HG03196 (cell line): ENCODE results near the gene ZNF593OS.

Experiments
- ATAC-seq: cut with Tn5 transposase; IDR thresholded peaks from one replicate; pipeline ENCODE4 v1.9.1; 2021; ENCODE audit not compliant: unreplicated experiment

The ZNF593OS gene

DNA sequence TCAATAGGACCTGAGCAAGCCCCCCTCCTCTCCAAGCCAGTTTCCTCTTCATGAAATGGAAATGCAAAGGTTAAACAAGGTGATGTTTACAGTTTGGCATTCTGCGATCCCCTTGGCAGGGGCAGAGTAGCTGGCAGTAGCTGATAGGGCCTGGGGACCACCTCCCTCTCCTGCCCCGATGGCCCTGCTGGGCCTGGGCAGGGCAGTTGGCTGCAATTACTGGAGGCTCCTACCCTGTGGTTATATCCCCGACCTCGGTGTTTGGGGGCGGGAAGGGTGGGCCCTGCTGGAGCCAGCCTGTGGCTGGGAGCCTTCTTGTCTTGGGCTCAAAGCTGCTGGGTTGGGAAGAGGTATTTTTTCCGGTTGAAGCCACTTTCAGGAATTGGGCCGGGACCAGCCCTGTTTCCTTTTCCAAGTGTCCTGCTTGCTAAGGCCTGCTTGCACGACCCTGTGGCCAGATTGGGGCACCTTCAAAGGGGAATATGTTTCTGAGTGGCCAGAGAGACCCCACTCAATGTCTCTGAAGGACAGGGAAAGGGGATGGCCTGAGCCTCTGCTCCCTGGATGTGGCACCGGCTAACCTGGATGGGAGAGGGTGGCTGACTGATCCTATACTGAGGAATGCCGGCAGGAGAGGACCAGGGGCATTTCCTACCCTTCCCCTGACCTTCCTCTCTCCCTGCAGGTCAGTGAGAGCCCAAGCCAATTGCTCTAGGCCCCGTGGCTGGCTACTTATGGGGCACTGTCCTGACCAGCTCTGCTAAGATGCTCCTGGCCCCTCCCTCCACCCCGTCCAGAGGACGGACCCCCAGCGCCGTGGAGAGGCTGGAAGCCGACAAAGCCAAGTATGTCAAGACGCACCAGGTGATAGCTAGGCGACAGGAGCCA lies 10.9 kb downstream of the ZNF593OS start:
- no peak for ATAC-seq

DNA sequence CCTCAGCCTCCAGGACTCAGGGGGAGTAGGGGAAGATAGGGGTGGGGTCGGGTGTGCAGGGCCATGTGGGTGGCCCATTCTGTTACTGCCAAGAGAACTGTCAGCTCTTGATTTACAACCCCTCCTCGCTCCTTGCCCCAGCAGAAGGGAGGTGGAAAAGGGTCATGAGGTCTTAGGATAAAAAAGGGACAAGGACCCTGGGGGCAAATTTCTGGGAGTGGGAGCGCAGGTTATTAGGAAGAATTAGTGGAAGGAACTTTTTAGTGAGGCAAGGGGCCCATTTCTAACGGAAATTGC lies 11.9 kb downstream of the ZNF593OS start:
- no peak for ATAC-seq

DNA sequence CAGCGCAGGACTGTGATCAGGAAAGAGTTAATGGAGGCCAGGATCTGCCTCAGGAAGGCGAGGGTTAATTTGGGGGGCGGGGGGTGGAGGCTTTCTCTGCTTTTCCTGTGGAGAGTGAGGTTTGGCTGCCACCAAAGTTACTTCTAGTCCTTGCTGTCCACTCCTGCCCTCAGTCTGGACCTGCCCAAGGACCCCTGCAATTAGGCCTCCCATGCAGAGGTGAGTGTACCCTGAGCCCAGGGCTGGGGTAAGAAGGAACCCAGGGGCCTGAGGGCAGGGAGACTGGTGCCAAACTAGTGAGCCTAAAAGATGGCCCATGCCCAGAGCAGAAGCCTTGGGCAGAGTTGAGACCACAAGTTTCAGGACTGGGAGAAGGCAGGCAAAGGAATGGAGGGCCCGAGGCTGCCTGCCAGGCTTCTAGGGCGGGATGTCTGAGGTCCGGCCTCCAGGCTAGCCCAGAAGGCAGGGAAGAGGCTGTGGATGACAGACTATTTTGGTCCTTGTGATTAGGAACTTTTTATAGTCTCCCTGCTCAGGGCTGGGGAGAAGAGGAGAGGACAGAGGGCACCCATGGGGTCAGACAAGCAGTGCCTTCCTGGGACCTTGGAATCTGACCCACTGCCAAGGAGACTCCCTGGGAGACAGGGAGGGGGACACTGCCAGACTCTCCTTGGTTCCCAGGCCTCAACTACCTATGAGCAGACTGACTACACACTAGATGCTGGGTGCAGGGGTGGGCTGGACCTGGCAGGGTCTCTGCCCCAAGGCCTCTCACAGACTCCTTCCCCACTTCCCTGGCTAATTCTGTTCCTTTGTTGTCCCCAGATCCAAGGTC lies 12.5 kb downstream of the ZNF593OS start, which contains the start of gene FAM110D:
FAM110D (plus strand) TSS at position 172 of the 835 bp plus-strand sequence. CDS start 2,213 bp downstream, outside the sequence.
- no peak for ATAC-seq

DNA sequence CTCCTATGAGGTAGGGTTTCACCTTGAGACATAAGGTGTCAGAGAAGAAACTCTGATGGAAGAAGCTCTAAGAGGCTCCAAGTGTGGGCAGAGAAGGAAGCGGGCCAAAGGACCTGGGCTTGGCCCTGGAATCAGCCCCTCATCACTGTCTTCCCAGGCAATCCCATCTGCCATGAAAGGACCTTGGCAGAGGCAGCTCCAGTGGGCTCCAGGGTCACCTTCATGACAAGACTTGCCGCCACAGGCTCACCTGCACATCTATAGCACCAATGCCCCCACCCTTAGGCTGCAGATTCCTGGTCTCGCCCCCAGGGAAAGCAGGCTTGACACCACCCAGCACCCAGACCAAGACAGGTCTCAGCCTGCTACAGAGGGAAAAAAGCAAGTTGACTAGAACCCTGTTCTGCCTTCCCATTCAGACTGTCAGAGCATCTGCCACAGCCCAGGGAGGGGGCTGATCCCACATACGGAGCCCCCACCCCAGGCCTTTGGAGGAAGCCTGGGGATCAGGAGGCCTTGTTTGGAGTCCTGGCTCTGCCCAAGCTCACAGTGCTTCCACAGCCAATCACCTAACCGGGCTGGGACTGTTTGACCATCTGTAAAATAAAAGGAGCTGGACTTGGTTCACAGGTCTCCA lies 13.2 kb downstream of the ZNF593OS start:
- no peak for ATAC-seq

DNA sequence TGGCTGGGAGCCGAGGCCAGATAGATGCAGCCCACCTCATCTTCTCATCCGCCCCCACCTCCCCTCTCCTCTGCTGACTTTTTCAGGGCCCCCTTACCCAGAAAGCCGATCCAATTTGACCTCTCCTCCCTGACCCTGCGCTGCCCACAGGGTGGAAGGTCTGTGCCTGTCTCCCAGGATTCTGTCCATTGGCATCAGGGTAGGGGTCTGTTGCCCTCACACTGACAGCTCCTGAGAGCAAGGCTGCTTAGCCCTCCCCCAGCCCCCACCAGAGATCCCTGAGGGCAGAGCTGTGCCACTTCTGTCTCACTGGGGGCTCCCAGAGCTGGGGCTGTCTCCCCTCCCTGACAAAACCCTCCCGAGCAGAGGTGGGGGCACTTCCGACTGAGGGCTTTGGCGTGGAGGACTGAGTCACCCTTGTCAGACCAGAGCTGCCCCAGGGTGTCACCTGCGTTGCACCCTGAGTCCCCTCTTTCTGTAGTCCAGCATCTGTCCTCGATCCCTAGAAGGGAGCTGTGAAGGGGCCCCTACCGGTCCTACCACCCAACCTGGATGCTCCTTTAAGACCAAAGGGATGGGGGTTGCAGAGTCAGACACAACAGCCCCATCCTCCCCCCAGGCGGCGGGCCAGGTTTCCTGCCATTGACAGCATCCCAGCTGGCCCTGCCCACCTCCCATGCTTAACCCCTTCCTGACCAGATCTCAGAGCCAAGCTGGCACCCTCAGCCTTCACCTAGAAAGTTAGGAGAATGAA lies 15.2 kb downstream of the ZNF593OS start:
- ATAC-seq = no peak

DNA sequence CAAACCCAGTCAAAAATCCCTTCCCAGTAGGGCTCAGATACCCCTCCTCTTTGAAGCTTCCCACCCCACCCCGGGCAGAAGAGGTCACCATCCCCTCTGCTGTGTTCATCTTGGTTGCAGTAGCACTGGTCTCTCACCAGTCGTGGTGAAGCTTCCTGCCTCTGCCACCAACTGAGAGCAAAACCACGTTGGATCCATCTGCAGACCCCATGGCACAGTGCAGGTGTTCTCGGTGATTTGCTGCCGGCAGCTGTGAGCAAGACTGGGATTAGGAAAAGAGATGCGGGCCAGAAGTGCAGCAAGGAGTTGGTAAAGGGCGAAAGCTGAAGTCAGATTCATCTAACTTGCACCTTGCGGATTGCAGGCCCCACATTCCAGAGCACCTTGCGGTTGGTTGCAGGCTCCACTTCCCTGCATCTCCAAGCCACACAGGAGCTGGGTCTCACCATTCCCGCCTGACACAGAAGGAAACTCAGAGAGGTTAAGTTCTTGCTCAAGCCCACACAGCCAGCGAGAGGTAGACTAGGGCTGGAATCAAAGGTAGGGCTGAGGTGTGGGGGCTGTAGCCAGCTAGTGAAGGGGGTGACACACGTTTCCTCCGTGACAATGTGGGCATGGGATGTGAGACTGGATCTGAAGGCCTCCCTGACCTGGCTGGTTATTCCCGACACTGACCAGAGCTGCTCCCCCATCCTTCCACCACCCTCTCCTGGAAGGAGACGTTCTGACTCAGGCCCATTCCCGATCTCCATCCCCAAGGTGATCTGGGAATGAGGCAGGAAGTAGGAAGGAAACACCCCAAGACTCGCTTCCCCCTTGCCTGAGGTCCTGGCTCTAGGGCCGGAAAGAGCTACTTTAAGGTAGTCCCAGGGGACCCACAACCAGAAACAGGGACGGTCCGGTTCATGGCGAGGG lies 16.0 kb downstream of the ZNF593OS start:
- no peak for ATAC-seq

DNA sequence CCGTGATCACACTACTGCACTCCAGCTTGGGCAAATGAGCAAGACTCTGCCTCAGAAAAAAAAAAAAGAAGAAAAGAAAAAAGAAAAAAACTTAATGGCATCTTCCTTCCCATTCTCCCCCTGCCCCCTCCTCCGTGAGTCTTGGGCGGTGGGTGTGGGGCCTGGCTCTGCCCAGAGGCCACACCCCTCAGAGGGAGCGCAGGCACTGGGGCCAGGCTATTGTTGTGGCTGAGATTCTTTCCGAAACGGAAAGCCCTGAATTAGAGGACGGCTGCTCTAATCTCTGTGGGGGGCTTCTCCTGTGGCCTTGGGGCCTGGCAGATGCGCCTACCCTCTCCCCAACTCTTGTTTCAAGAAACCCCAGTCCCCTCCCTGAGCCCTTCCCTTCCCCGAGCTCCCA lies 16.9 kb downstream of the ZNF593OS start:
- ATAC-seq = no peak

DNA sequence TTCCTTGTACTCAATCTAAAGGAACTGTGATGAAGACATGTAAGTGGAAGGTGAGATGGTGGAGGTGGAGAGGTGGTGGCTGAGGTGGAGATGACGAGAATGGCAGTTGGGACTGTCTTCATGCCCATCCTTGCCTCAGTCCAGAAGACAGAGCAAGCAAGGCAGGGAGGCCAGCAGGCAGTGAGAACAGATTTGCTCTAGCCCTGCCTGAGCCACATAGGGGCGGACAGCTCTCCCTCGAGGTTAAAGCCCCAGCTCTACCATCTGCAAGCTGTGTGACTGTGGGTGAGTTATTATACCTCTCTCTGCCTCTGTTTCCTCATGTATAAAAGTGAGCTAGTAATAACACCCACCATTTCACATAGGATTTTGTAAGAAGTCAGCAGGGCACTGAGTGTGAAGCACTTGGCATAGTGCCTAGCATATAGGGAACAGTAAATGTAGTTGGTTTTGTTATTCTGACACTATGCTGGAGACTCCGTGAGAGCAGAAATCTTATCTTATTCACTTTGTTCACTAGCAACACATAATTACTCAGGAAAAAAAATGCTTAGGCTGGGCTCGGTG lies 17.6 kb downstream of the ZNF593OS start:
- ATAC-seq = no peak

DNA sequence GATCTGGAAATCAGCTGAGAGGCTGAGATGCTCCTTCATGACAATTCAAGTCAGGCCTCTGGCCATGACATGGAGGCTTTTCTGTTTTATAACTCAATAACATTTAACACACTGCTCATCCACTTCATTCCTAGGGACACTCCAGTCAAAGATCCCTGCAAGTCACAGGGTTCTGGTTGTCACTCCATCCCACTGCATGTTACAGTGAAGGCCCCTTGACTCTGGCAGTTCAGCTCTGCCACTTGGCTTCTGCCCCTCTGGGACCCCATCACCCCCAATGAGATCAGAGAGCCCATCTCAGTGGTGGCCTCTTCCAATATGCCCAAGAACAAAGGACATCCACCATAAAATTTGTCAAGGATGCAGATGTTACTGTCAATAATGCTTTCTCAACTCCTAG lies 22.7 kb downstream of the ZNF593OS start:
- ATAC-seq = no peak

DNA sequence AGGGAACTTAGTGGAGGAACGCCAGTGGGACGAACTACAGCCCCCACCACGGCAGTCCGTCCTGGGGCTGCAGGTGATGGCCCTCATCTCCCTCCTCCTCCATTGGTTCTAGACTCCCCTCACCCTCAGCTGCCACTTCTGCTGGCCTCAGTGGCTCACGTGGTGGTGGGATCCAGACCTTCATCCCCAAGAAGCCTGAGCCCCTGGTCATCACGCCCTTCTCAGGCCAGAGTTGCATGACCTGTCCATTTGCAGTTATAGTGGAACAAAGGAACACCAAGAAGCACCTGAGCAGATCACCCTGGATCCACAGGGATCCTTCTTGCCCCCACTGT lies 25.7 kb downstream of the ZNF593OS start:
- ATAC-seq = no peak

DNA sequence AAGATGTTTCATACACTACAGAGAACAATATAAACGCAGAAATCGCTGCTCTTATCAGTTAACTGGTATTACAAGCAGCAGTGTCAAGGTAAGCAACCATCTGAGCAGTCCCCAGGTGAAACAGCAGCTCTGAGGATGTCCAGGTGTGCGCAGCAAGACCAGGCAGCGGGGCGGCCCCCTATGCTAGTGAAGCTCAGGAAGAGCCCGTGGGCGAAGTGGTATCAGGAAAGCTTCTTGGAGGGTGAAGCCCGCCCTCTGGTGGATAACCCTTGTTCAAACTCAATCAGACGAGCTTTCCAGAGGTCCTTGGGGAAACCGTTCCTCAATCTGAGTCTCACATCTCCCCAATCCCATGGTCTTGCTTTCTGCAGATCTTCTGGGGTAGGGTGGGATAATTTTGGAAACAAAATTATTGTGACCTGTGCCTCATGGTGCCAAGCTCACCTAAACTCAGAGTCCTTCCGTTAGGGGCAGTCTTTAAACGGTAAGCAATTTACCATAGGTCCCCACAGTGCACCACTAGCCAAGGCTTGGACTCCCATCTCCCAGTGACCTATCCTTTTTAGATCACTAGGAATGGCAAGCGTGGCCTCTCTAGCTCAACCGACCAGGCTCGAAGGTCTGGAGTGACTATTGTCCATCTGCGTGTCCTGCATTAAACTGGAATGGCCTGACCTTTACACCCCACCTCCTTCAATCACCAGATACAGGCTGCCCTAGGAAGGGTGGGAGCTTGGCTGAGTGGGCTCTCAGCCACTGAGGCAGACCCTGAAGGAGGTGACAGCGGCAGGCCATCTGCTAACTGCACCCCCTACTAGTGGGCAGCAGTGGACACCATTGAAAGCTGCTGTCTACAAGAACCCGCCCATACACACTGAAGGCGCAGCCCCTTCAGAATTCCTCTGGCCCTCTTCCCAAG lies 26.3 kb downstream of the ZNF593OS start:
- ATAC-seq = no peak

DNA sequence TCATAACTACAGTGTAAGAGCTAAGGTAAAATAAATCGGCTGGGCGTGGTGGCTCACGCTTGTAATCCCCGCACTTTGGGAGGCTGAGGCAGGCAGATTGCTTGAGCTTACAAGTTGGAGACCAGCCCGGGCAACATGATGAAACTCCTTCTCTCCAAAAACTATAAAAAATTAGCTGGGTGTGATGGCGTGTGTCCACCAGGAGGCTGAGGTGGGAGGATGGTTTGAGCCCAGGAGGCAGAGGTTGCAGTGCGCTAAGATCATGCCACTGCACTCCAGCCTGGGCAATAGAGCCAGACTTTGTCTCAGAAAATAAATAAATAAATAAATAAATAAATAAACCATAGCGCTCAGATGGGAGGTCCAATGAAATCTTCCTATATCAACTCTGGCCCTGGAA lies 29.5 kb downstream of the ZNF593OS start:
- ATAC-seq = no peak

DNA sequence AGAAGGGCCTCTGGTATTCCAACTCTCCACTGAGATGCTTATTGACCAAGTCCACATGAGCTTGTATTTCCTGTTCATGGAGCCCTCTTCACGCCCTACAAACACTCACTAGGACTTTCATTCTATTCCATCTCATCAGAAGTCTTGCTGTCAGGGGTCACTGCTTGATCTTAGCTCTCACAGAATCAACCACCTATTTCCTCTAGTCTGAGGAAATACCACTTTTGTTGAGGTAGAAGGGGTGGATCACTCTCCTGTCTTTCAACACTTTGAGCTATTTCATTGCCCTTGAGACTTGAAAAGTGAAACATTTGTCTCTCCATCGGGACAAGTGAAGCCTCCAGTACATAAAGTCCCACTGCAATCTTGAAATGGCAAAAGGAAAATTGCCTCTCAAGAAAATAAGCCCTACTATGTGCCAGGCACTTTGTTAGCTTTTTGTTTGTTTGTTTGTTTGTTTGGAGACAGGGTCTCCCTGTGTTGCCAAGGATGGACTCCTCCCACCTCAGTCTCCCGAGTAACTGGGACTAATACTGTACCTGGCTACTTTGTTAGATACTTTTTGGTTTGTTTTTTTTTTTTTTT lies 32.6 kb downstream of the ZNF593OS start:
- no peak for ATAC-seq

DNA sequence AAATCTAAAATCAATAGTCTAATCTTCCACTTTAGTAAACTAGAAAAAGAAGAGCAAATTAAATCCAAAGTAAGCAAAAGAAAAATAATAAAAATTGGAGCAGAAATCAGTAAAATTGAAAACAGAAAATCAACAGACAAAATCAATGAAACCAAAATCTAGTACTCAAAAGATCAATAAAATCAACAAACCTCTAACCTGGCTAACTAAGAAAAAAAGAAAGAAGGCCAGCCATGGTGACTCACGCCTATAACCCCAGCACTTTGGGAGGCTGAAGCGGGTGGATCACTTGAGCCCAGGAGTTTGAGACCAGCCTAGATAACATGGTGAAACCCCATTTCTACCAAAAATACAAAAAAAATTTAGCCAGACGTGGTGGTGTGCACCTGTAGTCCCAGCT lies 37.2 kb downstream of the ZNF593OS start:
- no peak for ATAC-seq

DNA sequence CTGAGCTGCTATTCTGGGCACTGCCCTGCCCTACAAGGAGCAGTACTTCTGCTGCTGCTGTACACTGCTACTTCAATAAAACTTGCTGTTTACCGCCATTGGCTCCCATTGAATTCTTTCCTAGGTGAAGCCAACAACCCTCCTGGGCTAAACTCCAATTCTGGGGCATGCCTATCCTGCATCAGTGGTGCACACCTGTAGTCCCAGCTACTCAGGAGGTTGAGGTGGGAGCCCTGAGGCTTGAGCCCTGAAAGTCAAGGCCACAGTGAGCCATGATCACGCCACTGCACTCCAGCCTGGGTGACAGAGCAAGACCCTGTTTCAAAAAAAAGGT lies 38.8 kb downstream of the ZNF593OS start:
- ATAC-seq = no peak

DNA sequence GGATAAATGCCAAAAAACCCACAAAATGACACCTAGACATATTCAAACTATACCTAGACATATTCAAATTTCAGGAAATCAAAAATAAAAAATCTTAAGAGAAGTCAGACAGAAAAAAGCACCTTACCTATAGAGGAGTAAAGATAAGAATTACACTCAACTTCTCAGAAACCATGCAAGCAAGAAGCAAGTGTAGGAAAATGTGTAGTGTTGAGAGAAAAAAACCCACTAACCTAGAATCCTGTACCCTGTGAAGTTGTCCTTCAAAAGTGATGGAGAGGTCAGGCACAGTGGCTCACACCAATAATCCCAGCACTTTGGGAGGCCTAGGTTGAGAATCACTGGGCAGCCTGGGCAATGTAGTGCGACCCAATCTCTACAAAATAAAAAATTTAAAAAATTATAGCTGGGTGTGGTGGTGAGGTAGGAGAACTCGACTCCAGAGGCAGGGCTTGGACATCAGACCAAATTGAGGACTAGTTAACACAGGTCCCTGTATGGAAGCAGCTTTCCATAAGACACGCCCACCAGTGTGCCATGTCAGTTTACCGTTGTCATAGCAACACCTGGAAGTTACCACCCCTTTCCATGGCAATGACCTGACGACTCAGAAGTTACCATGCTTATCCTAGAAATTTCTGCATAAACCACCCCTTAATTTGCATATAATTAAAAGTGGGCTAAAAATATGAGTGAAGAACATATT lies 39.4 kb downstream of the ZNF593OS start:
- no peak for ATAC-seq

DNA sequence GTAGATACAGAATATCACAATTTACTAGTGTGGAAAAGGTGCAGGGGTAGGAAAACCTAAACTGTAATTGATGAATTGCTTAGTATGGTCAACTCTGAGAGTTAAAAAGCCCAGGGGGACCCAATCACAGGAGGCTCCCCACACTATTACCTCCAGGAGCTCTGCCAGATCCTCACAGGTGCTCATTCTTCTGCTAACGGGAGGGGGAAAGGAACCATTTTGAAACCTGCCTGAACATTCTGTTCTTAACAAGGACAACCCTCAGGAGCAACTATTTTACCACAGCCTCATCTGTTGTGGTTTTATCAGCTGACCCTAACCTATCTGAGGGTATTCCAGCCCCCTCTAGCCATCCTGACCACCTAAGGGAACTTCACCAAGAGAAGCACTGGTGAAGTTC lies 40.9 kb downstream of the ZNF593OS start:
- no peak for ATAC-seq

DNA sequence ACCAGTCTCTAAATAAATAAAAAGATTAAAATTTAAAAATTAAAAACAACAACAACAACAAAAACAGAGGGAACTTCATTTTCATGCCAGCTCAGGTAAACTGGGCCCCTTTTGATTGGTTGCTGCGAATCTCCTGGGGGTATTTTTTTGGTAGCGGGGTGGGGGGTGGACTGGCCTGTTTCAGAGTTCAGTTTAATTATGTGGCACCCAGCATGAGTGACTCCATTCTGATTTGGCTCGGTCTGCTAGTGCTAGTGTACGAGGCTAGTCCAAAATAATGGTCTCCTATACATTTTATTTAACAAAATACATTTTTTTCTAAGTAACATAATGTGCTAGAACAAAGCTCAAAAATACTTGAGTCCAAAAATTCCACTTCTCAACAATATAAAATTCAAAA lies 41.9 kb downstream of the ZNF593OS start:
- ATAC-seq = no peak
